ENCODE data around the gene CD160.
"Not testable (repeated sequence)": the region's sequence is repeated elsewhere in the genome, so short reads cannot be mapped to it uniquely, and the experiment has no call there.

Gene CD160

GRCh38 chr1:145710291-145711027 is 8.8 kb upstream of the CD160 start:
- DNase-seq = no peak

GRCh38 chr1:145711213-145711651 is 8.1 kb upstream of the CD160 start:
- DNase-seq = no peak

- no peak for DNase-seq
Observed at GRCh38 chr1:145714524-145715111, 4.7 kb upstream of the CD160 start.

- no peak for DNase-seq
Observed at GRCh38 chr1:145716641-145717345, 2.5 kb upstream of the CD160 start.

- DNase-seq = no peak
Observed at GRCh38 chr1:145717833-145718232, 1.5 kb upstream of the CD160 start.

GRCh38 chr1:145718465-145718864 is 834 bp upstream of the CD160 start:
- not testable (repeated sequence) for DNase-seq

GRCh38 chr1:145720556-145720877 is 1.2 kb downstream of the CD160 start:
- DNase-seq = no peak

GRCh38 chr1:145720878-145721671 is 1.8 kb downstream of the CD160 start:
- peak; percentile 27 to 56 (median 45) for DNase-seq

- not testable (repeated sequence) for DNase-seq
Observed at GRCh38 chr1:145726193-145726592, 6.9 kb downstream of the CD160 start.

- DNase-seq = no peak
Observed at GRCh38 chr1:145729196-145729595, 9.9 kb downstream of the CD160 start.

GRCh38 chr1:145729666-145730436 is 10.6 kb downstream of the CD160 start:
- no peak for DNase-seq

- no peak for DNase-seq
Observed at GRCh38 chr1:145730467-145730866, 11.2 kb downstream of the CD160 start.

- DNase-seq = no peak
Observed at GRCh38 chr1:145730900-145731299, 11.6 kb downstream of the CD160 start.

GRCh38 chr1:145736191-145736590 is 16.9 kb downstream of the CD160 start:
- DNase-seq = no peak

- DNase-seq = no peak
Observed at GRCh38 chr1:145740269-145740668, 21.0 kb downstream of the CD160 start.

GRCh38 chr1:145747398-145748247 is 28.3 kb downstream of the CD160 start:
- DNase-seq = no peak

- DNase-seq = no peak
Observed at GRCh38 chr1:145750426-145750825, 31.1 kb downstream of the CD160 start.

- no peak for DNase-seq
Observed at GRCh38 chr1:145751491-145752037, 32.3 kb downstream of the CD160 start.

- no peak for DNase-seq
Observed at GRCh38 chr1:145757420-145757819, 38.1 kb downstream of the CD160 start.

- DNase-seq = no peak
Observed at GRCh38 chr1:145758116-145758515, 38.8 kb downstream of the CD160 start.

- DNase-seq = no peak
Observed at GRCh38 chr1:145758575-145758974, 39.3 kb downstream of the CD160 start.
